GM18951 (cell line): ENCODE measurements around the gene ETS2.

Experiments used
- POLR2A ChIP-seq: IDR thresholded peaks from 4 replicates; pipeline ENCODE4 v1.6.1; 2011; ENCODE audit warnings: mild to moderate bottlenecking; ENCODE audit not compliant: insufficient read length, insufficient read depth; ENCODE audit errors: extremely low read depth
- in situ Hi-C: fragments of 300-500 bp; cut with MboI; formaldehyde crosslinking; loops from one replicate; pipeline ENCODE4 v1.12.0; 2022; ENCODE audit warnings: low sequenced_read_pairs, mixed read lengths, inconsistent platforms; ENCODE audit not compliant: unreplicated experiment

ETS2 gene

GRCh38 chr21:38787461-38788274 lies 18.1 kb upstream of the ETS2 start:
- in situ Hi-C loops, result no loop called here
- TF ChIP-seq POLR2A, result no peak

- in situ Hi-C loops, result no loop called here
- TF ChIP-seq POLR2A, result no peak
These were observed 17.3 kb upstream of the ETS2 start for GRCh38 chr21:38788275-38788905.

- no peak for TF ChIP-seq POLR2A
- in situ Hi-C loops, result no loop called here
These were observed 16.5 kb upstream of the ETS2 start for GRCh38 chr21:38789275-38789674.

GRCh38 chr21:38790059-38790458 lies 15.7 kb upstream of the ETS2 start:
- TF ChIP-seq POLR2A, result no peak
- in situ Hi-C loops, result no loop called here

- in situ Hi-C loops, result no loop called here
- TF ChIP-seq POLR2A, result no peak
These were observed 14.8 kb upstream of the ETS2 start for GRCh38 chr21:38790961-38791360.

- in situ Hi-C loops, result no loop called here
- no peak for TF ChIP-seq POLR2A
These were observed 12.9 kb upstream of the ETS2 start for GRCh38 chr21:38792676-38793459.

- TF ChIP-seq POLR2A, result no peak
- in situ Hi-C loops, result no loop called here
These were observed 11.6 kb upstream of the ETS2 start for GRCh38 chr21:38793926-38794713.

GRCh38 chr21:38794978-38795377 lies 10.8 kb upstream of the ETS2 start:
- in situ Hi-C loops, result no loop called here
- TF ChIP-seq POLR2A, result no peak

- in situ Hi-C loops, result no loop called here
- no peak for TF ChIP-seq POLR2A
These were observed 10.3 kb upstream of the ETS2 start for GRCh38 chr21:38795475-38795874.

- TF ChIP-seq POLR2A, result no peak
- in situ Hi-C loops, result no loop called here
These were observed 9.3 kb upstream of the ETS2 start for GRCh38 chr21:38796424-38796823.

- no peak for TF ChIP-seq POLR2A
- in situ Hi-C loops, result no loop called here
These were observed 8.3 kb upstream of the ETS2 start for GRCh38 chr21:38797470-38797869.

- no peak for TF ChIP-seq POLR2A
- in situ Hi-C loops, result no loop called here
These were observed 7.6 kb upstream of the ETS2 start for GRCh38 chr21:38798081-38798480.

GRCh38 chr21:38798481-38798882 lies 7.2 kb upstream of the ETS2 start:
- in situ Hi-C loops, result no loop called here
- no peak for TF ChIP-seq POLR2A

- in situ Hi-C loops, result no loop called here
- no peak for TF ChIP-seq POLR2A
These were observed 5.5 kb upstream of the ETS2 start for GRCh38 chr21:38800046-38800758.
